CD4-positive, alpha-beta T cell treated with Interleukin-1 beta for 1 hour (primary cell): ENCODE measurements around the gene EVA1C.
"Not testable (repeated sequence)": the region's sequence is repeated elsewhere in the genome, so short reads cannot be mapped to it uniquely, and the experiment has no call there.

Experiments
- DNase-seq, 2 donors: peaks; one replicate each; pipeline ENCODE4 v3.0.0-alpha.2; 2020 to 2022

EVA1C gene

DNA sequence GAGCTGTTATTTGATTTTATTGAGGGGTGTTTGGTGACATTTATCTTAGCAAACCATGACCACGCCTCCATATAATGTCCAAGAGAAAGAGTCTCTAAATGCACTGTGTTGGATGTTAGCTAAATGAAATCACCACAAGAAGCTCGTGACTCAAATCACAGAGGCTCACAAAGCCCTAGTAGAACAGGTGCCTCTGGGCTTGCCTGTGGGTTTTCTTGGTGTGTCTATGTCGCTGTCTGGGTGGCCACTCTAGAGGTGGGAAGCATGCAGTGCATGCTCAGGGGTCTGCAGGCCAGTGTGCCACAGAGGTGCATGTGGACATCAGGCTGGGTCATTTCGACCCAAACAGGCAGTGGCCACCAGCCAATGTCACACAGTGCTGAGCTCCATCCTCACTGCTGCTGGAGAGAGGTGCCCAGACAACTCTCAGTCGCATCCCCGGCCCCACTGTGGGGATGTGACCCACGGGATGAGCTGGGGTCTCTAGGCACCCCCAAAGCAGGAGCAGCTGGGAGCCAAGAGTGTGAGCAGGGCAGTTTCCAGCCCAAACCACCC, 94.0 kb downstream of the EVA1C start:
- not testable (repeated sequence) for DNase-seq

DNA sequence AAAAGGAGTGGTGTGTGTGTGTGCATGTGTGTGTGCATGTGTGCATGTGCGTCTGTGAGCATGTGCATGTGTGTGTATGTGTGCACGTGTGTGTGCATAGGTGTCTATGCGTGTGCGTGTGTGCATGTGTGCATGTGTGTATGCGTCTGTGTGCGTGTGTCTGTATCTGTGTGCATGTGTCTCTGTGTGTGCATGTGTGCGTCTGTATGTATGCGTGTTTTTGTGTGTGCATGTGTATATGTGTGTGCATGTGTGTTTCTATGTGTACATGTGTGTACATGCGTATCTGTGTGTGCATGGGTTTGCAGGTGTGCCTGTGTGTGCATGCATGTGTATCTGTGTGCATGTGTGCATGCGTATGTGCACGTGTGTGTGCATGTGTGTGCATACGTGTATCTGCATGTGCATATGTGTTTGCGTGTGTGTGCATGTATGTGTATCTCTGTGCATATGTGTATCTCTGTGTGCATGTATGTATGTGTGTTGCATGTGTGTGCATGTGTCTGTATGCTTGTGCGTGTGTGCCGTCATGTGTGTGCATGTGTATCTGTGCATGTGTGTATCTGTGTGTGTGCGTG, 94.9 kb downstream of the EVA1C start:
- DNase-seq: no peak

DNA sequence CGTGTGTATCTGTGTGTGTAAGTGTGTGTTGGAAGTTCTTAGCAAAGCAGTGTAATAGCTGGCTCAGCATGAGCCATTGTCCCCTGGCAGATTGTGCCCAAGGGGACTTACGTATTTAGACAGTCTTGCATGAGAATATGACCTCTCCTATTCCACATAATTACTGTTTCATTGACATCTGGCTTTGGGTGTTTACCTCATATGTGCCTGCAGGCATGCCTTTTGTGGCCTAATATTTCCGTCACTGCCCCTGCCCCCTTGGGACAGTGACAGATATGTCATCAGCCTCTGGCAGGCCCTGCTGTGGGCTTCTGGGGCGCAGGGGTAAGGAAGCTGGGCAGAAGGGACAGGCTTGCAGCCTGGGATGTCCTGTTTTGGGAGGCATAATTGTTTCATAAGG, 95.5 kb downstream of the EVA1C start:
- DNase-seq: not testable (repeated sequence)

DNA sequence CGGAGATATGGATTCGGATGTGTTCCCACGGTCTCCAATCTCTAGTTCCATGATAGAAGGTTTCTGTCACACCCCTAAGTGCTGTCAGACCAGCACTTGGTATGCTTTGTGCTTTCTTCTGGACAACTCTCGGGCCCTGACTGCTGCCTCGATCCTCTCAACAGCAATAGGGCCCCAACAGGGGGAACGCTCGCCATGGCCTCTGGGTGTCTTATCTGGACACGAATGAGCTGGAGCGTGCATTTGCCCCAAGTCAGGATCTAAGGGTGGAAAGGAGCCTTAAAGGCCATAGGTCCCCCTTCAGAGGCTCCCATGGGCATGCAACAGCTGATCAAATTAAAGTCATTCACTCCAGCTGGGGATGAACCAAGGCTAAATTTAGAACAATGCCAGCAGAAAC, 96.1 kb downstream of the EVA1C start:
- no peak for DNase-seq

DNA sequence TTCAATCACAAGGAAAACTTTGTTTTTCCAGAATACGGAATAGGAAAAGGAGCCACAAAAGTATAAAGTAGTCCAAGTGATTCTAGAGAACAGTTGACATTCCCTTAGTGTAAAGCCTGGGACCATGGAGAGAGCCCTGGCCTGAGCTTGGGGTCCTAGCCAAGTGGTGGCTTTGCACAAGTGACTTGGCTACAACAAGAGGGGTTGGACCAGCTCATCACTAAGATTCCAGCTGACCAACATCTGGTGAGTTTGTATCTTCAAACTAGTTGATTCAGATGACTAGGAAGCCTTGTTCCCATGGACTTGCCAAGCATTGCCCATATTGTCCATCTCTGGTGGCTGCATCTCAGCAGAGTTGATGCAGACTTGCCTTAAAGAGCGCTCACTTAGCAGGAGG, 96.5 kb downstream of the EVA1C start:
- not testable (repeated sequence) for DNase-seq

DNA sequence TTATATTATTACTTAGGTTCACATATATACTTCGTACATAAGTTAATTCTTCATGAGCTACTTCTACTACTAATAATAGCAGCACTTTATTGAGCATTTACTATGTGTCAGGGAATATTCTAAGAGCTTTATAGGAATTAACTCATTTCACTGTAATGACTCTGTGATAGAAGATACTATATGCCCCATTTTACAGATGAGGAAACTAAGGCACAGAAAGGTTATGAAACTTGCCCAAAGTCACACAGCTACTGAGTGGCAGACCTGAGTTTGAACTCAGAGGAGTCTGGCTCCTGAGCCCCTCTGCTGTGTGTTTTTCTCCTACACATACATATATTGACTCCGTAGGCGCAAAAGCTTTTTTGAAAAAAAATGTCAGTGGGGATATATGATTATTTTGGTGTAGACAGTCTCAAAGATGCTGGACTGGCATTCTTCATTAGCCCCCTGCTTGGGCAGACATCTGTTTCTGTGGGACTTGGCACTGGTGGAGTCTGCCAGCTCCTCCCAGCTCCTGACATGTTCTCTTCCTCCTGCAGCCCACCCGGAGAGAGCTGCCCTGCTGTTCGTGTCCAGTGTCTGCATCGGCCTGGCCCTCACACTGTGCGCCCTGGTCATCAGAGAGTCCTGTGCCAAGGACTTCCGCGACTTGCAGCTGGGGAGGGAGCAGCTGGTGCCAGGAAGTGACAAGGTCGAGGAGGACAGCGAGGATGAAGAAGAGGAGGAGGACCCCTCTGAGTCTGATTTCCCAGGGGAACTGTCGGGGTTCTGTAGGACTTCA, 102.0 kb downstream of the EVA1C start:
- DNase-seq: no peak

DNA sequence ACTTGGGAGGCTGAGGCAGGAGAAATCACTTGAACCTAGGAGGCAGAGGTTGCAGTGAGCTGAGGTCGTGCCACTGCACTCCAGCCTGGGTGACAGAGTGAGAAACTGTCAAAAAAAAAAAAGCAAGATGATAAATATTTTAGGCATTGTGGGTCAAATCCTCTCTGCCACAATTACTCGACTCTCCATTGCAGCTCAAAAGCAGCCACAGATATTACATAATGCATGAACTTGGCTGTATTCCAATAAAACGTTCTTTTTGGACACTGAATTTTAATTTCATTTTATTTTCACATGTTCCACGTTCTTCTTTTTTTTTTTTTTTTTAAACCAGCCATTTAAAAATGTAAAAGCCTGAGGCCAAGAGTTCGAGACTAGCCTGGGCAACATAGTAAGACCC, 103.4 kb downstream of the EVA1C start:
- no peak for DNase-seq

DNA sequence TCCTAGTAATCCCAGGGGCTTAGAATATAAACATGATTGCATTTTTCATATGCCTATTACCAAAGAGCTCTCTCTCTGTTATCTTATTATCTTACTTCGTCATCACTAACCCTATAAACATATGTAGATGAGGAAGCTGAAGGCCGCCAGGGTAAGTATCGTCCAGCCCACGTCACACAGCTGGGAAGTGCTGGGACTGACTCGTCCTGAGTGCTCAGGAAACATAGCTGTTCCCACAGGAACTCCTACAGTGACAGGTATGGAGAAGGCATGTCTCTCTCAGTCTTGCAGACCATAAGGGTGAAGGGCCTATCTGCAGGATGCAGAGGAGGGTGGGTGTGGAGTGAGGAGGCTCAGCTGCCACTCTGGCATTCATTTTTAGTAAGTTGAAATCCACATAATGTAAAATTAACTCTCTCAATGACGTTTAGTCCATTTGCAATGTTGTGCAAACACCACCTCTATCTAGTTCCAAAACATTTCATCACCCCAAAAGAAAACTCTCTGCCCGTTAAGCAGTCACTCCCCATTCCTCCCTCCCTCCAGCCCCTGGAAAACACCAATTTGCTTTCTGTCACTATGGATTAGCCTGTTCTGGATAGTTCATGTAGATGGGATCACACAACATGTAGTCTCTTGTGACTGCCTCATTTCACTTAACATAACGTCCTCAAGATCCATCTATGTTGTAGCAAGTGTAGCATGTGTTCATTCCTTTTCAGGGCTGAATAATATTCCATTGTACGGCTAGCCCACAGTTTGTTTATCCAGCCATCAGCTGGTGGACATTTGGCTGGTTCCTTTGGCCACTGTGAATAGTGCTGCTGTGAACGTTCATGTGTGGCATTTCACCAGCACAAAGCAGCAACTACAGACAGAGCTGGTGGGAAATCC, 104.5 kb downstream of the EVA1C start:
- no peak for DNase-seq

DNA sequence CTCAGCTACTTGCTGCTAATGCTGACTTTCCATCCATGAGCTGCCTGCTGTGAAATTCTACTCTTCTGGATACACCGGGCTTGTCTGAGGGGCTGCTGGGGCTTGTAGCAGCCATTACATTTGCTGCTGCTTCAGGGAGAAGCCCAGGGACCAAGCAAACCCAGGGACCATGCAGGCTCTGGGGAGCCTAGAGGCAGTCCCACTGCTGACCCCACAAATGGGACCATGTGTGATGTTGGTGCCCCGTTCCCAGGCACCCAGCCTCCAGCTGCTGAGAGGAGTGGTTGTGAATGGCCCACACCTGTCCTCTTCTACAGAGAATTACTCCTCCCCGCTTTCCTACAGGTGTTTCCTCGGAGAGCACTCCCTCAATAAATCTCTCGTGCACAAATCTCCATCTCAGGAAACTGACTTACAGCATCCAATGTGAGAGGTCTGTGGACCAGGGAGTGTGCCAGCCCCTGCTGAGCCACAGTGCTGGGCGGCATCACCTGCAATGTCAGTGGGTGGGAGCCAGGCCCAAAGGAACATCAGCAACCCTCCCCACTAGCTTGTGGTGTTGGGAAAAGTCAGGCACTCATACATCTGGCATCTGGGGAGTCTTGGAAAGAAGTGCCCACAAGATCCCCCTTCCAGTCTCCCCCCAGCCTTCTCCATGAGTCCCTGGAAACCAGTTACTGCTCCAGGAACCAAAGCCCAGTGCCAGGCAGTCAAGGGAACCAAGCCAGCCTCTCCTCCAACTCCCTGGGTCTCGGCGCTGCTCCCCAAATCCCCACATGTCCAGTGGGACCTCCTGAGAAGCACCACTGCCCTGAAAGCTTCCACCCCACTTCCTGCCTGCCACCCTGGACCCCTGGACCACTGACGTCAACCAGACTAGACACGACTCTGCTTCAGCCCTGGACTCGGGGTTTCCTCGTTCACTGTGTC, 107.7 kb downstream of the EVA1C start:
- DNase-seq: no peak

DNA sequence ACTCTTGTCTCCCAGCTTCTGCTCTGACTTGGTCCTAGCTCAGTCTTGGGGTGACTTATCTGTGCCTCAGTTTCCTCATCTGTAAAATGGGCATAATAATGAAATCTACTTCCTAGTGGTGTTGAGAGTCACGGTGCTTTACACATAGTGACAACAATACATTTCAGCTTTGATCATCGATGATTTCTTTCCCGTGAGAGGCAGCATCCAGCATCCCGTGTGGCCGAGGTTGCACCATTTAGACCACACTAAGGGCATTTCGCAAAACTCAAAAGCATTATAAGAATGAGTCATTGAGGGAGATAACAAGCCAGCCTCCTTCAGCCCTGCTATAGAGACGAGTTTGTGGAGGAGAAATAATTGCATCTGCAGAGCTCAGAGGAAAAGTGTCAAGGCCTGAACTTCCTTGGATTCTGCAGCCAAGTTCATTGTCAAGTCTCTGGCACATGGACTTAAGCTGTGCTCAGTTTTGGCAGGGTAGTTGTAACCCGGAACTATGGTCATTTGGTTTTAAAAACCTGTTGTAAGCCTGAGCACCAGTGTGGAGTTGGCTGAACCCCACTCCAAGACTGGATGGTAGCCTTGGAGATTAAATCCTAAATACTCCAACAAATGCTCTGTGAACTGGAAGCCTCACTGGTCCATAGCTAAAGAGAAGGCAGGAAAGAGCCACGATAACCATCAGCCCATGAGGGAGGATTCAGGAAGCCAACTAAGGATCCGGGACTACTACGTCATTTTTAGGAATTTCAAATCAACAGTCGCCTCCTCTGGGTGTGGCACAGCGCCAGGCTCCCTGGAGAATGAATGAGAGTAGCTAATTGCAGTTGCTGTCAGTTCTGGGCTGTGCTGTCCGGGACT, 108.6 kb downstream of the EVA1C start:
- no peak for DNase-seq

DNA sequence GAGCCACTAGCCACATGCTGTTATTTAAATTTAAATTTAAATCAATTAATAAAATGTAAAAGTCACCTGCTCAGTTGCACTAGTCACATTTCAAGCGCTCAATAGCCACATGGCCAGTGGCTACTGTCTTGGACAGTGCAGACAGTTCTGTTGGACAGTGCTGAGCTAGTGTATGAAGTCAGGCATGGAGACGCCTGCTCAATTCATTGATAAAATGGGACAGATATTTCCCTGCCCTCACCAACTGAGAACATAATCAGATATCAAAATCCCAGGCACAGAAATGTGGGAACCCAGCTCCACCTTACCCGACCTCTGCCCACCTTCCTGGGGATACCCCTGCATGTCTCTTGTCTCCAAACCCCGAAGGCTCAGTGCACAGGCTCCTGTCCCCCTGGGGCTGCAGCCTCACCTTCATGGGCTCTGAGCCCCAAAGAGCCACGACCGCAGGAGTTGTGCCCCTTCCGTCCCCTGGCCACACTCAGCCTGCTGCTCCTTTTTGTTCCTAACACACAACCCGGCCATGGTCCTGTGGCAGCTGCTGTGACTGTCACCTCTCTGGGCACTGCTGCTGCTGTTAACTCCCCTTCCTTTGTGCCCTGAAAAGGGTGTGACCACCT, 109.3 kb downstream of the EVA1C start:
- DNase-seq: no peak

DNA sequence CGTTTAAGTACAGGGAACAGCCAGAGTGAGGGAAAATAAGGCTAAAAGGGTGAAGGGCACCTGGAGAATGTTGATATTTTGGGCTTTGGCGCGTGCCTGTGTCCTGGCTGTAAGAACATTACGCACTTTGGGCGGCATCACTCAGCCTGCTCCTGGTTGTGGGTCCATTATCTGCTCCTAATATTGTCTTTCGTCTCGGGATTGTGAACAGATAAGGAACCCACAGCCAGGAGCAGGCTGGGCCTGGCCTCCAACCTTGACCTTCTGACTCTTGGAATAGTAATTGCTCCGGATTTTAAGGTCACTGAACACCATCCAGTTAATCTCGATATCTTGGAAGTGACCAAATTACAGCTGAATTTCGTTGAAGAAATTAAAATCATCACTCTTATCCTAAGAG, 111.0 kb downstream of the EVA1C start:
- no peak for DNase-seq

DNA sequence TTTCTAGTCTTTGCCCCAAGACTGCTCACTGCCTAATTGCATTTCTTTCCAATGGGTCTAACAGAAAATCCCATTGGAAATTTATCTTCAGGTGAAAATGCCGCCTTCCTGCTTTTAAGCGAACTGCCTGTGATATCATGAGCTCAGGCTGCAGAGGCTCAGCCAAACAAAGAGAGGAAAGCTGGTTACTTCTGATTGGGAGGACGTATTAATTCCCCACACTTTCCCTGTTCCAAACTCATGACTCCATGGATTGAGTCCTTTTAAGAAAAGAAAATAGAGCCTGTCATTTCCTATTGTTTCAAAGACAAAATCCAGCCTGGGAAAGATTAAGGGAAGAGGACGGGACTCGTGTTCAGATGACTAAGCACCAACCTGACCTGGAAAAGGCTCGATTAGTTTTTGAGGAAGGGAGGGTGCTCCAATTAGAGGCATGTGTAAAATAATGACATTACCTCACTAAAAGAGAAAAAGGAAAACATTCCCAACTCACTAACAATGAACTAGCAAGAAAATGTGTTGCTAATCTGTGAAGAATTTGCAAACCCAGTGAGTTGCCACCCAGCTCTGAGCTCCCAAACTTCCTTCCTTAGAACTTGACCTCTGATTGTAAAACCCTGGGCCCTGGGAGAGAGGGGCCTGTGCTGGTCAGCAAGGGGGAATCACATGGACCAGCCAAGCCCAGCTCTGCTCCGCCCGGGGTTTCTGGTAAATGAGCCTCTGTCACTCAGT, 111.6 kb downstream of the EVA1C start:
- no peak for DNase-seq

DNA sequence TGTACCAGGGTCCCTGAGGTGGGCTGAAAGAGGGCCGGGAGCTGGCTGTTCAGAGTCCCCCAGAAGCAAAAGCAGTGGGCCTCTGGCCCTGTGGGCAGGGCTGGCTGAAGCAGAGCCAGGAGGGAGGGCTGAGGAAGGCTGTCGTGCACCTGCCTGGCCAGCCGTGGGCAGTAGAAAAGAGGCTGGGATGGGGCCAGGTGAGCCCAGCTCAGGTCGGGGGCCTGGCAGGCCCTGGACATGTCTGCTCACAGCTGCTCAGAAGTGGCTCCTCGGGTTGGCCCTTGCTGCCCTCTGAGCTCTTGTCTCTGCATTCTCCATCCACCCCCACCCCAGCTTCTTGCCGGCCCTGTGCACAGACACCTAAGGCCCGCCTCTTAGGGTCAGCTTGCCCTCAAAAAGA, 112.8 kb downstream of the EVA1C start:
- DNase-seq: no peak

DNA sequence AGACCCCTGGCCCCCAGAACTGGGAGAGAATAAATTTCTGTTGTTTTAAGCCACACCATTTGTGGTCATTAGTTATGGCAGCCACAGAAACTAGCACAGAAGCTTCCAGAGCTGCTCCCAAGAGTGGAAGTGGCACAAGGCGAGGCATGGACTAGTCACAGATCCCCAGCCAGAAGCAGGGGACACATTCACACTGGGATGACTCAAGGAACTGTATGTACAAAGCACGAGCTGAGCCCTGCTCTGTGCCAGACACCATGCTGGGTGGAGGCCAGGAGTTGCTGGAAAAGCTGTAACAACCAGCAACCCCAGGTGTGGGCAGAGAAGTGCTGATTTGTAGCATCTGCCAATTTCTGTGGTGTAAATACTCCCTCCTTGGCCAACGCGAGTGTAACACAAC, 117.2 kb downstream of the EVA1C start:
- DNase-seq: no peak

DNA sequence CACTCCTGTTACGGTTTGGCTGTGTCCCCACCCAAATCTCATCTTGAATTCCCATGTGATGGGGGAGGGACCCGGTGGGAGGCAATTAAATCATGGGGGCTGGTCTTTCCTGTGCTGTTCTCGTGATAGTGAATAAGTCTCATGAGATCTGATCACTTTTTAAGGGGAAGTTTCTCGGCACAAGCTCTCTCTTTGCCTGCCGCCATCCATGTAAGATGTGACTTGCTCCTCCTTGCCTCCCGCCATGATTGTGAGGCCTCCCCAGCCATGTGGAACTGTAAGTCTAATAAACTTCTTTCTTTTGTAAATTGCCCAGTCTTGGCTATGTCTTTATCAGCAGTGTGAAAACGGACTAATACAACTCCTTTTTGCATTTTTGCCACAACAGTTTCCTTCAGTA, 118.3 kb downstream of the EVA1C start:
- not testable (repeated sequence) for DNase-seq

DNA sequence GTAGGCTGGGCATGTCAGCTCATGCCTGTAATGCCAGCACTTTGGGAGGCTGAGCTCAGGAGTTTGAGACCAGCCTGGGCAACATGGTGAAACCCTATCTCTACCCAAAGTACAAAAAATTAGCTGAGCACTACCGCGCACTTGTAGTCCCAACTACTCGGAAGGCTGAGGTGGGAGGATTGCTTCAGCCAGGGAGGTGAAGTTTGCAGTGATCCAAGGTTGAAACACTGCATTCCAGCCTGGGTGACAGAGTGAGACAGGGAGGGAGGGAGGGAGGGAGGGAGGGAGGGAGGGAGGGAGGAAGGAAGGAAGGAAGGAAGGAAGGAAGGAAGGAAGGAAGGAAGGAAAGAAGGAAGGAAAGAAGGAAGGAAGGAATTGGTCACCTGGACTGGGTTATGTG, 119.1 kb downstream of the EVA1C start:
- DNase-seq: not testable (repeated sequence)

DNA sequence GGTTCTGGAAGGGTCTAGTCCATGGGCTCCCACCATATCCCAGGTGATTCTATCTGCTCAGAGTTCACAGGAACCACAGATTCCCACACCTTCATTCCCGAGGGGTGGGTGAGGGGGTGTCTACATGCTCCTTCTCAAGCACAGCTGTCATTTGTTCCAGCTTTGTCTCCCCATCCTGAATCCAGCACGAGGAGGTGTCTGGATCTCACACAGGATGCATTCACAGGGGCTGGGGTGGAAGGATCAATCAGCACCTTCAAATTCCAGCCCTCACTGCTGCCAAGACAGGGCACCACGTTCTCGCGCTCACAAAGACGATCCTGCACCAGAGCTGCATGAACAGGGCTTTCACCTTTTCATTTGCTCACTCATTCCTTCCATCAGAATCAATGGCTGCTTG, 120.1 kb downstream of the EVA1C start:
- no peak for DNase-seq

DNA sequence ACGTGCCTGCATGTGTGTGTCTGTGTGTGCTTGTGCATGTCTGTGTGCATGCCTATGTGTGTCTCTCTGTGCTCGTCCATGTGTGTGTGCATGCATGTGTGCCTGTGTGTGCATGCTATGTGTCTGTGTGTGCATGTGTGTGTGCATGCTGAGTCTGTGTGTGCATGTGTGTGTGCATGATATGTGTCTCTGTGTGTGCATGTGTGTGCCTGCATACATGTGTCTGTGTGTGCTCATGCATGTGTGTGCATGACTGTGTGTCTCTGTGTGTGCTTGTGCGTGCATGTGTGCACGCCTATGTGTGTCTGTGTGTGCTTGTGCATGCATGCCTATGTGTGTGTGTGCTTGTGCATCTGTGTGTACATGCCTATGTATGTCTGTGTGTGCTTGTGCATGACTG, 120.5 kb downstream of the EVA1C start:
- no peak for DNase-seq

DNA sequence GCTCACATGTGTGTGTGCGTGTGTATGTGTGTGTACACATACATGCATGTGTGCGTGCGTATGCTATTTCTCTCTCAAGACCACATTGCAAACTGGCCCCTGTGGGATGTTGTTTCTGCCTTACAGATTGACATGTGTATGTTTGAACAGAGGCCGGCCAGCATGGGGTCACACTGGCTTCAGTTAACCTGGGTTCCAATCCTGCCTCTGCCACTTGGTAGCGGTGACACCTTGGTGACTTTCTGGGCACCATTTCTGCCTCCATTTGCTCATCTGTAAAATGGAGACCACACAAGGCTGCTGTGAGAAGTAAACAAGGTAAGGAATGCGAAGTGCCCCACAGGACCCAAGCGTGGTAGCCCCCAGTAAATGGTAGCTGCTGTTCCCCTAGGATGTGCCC, 121.1 kb downstream of the EVA1C start:
- no peak for DNase-seq
